ENCODE data around the gene LTB4R.

Gene LTB4R

GRCh38 chr14:24317141-24317928, 6.0 kb downstream of the LTB4R start:
- H3K4me3 ChIP-seq (ENCODE audit: low read depth, low read length) = no peak overlapping the region
- no peak for TF ChIP-seq CTCF (IDR thresholded peaks at IDR 0.05; ENCODE audit: low read depth, low read length)

GRCh38 chr14:24321212-24321975, 10.1 kb downstream of the LTB4R start:
- no peak for TF ChIP-seq CTCF (IDR thresholded peaks at IDR 0.05; ENCODE audit: low read depth, low read length)
- H3K4me3 ChIP-seq (ENCODE audit: low read depth, low read length) = no peak overlapping the region

GRCh38 chr14:24322672-24323071, 11.4 kb downstream of the LTB4R start:
- no peak for TF ChIP-seq CTCF (IDR thresholded peaks at IDR 0.05; ENCODE audit: low read depth, low read length)

GRCh38 chr14:24323341-24323740, 12.0 kb downstream of the LTB4R start:
- H3K4me3 ChIP-seq (ENCODE audit: low read depth, low read length) = no peak overlapping the region
- no peak for TF ChIP-seq CTCF (IDR thresholded peaks at IDR 0.05; ENCODE audit: low read depth, low read length)

More at GRCh38 chr14:24322672-24323071, 11.4 kb downstream of the LTB4R start:
- H3K4me3 ChIP-seq (ENCODE audit: low read depth, low read length) = no peak overlapping the region

- TF ChIP-seq CTCF (IDR thresholded peaks at IDR 0.05; ENCODE audit: low read depth, low read length) = no peak
- H3K4me3 ChIP-seq (ENCODE audit: low read depth, low read length) = no peak overlapping the region
Observed at GRCh38 chr14:24324024-24324423, 12.7 kb downstream of the LTB4R start.

- H3K4me3 ChIP-seq (ENCODE audit: low read depth, low read length) = no peak overlapping the region
- no peak for TF ChIP-seq CTCF (IDR thresholded peaks at IDR 0.05; ENCODE audit: low read depth, low read length)
Observed at GRCh38 chr14:24325041-24325530, 13.8 kb downstream of the LTB4R start.

- no peak overlapping the region for H3K4me3 ChIP-seq (ENCODE audit: low read depth, low read length)
Observed at GRCh38 chr14:24325963-24326362, 14.7 kb downstream of the LTB4R start.

More at GRCh38 chr14:24325963-24326362, 14.7 kb downstream of the LTB4R start:
- no peak for TF ChIP-seq CTCF (IDR thresholded peaks at IDR 0.05; ENCODE audit: low read depth, low read length)

Measured in WI38 (cell line).